Endothelial cell of umbilical vein (primary cell): Measurements from ENCODE around the gene EXT2.

ENCODE experiments used
- CTCF ChIP-seq, 2 donors: IDR thresholded peaks; 1 replicate in 1 of 2; 2 replicates in 1 of 2; pipeline ENCODE4 v1.5.1; 2011; ENCODE audit warnings: low read length in 2 of 2, mild to moderate bottlenecking in 2 of 2, moderate library complexity in 2 of 2, control low read depth in 1 of 2, inconsistent platforms in 1 of 2, low read depth in 1 of 2; ENCODE audit not compliant: insufficient read depth in 1 of 2; ENCODE audit errors: extremely low read depth in 1 of 2
- EZH2 ChIP-seq: IDR thresholded peaks from 2 replicates; pipeline ENCODE4 v1.6.1; 2012; ENCODE audit warnings: borderline replicate concordance, low read depth, mild to moderate bottlenecking, moderate library complexity, low read length, inconsistent platforms; ENCODE audit not compliant: severe bottlenecking
- JUN ChIP-seq: IDR thresholded peaks from 2 replicates; pipeline ENCODE4 v1.6.1; 2011; ENCODE audit warnings: borderline replicate concordance, low read depth; ENCODE audit not compliant: insufficient read length, insufficient read depth
- POLR2A ChIP-seq: IDR thresholded peaks from 2 replicates; pipeline ENCODE4 v1.6.1; 2012; ENCODE audit warnings: low read depth, mild to moderate bottlenecking, control low read depth, low read length
- POLR2AphosphoS5 ChIP-seq: IDR thresholded peaks from 2 replicates; pipeline ENCODE4 v1.6.1; 2012; ENCODE audit warnings: low read depth, mild to moderate bottlenecking, control low read depth, low read length, moderate library complexity; ENCODE audit not compliant: insufficient read depth

GRCh38 chr11:44071157-44071556, 24.3 kb upstream of the EXT2 start:
- TF ChIP-seq POLR2A (no peak), CTCF (IDR thresholded peaks at IDR 0.05; ENCODE audit: extremely low read depth in 1 of 2, insufficient read depth in 1 of 2, low read depth in 1 of 2, low read length in 2 of 2) (no peak), POLR2AphosphoS5 (no peak), EZH2 (no peak), JUN (no peak)
